CD4-positive, alpha-beta T cell treated with Interleukin-15 for 1 hour (primary cell): Measurements from ENCODE around the gene ATF7IP2.
A peak's percentile ranks its signal among the peaks of the same experiment; 100 is the strongest.
"Not testable (repeated sequence)": the region's sequence is repeated elsewhere in the genome, so short reads cannot be mapped to it uniquely, and the experiment has no call there.

Experiments used
- DNase-seq: peaks from one replicate; pipeline ENCODE4 v3.0.0-alpha.2; 2020

ATF7IP2 gene

GRCh38 chr16:10385725-10386516, at the start of gene ATF7IP2:
Gene ATF7IP2, plus strand, starts transcription at chr16:10386061. Its CDS starts 44,560 bp downstream, at chr16:10430621.
- DNase-seq, result peak; percentile 93

- no peak for DNase-seq
Measured at GRCh38 chr16:10338426-10338825, 47.4 kb upstream of the ATF7IP2 start.

GRCh38 chr16:10339777-10340732, 45.8 kb upstream of the ATF7IP2 start:
- DNase-seq, result no peak

GRCh38 chr16:10343124-10343760, 42.6 kb upstream of the ATF7IP2 start:
- no peak for DNase-seq

GRCh38 chr16:10344699-10345098, 41.2 kb upstream of the ATF7IP2 start:
- not testable (repeated sequence) for DNase-seq

- no peak for DNase-seq
Measured at GRCh38 chr16:10345629-10346028, 40.2 kb upstream of the ATF7IP2 start.

- no peak for DNase-seq
Measured at GRCh38 chr16:10349851-10350250, 36.0 kb upstream of the ATF7IP2 start.

GRCh38 chr16:10352262-10352661, 33.6 kb upstream of the ATF7IP2 start:
- DNase-seq, result no peak

GRCh38 chr16:10355589-10355988, 30.3 kb upstream of the ATF7IP2 start:
- no peak for DNase-seq

GRCh38 chr16:10356870-10357842, 28.7 kb upstream of the ATF7IP2 start:
- DNase-seq, result no peak

GRCh38 chr16:10361747-10362076, 24.1 kb upstream of the ATF7IP2 start:
- DNase-seq, result not testable (repeated sequence)

GRCh38 chr16:10362077-10362863, 23.6 kb upstream of the ATF7IP2 start:
- DNase-seq, result peak; percentile 24

- DNase-seq, result not testable (repeated sequence)
Measured at GRCh38 chr16:10362864-10363197, 23.0 kb upstream of the ATF7IP2 start.

- not testable (repeated sequence) for DNase-seq
Measured at GRCh38 chr16:10366619-10367018, 19.2 kb upstream of the ATF7IP2 start.

- no peak for DNase-seq
Measured at GRCh38 chr16:10367616-10368188, 18.2 kb upstream of the ATF7IP2 start.

GRCh38 chr16:10368969-10369551, 16.8 kb upstream of the ATF7IP2 start:
- DNase-seq, result no peak

- DNase-seq, result no peak
Measured at GRCh38 chr16:10370096-10370726, 15.7 kb upstream of the ATF7IP2 start.

- no peak for DNase-seq
Measured at GRCh38 chr16:10371592-10371991, 14.3 kb upstream of the ATF7IP2 start.

GRCh38 chr16:10373556-10373955, 12.3 kb upstream of the ATF7IP2 start:
- no peak for DNase-seq

- DNase-seq, result no peak
Measured at GRCh38 chr16:10376229-10376628, 9.6 kb upstream of the ATF7IP2 start.
